Lower leg skin (tissue), 4 donors: ENCODE measurements around the gene ERICH6B. TPM values are rescaled to one million over a fixed set of nuclear protein-coding genes. Genes with fewer than 3 reads are reported as not detected.

Experiments
- DNase-seq, 2 donors: peaks; one replicate each; pipeline ENCODE4 v3.0.0-alpha.2; 2019; ENCODE audit warnings: low spot score in 2 of 2
- H3K4me3 ChIP-seq: fragments of 200-600 bp; sonication (generic); 2 replicates; pipeline ENCODE4 v1.5.1; 2017; ENCODE audit warnings: mild to moderate bottlenecking, low read depth; ENCODE audit not compliant: poor library complexity, severe bottlenecking
- CTCF ChIP-seq, 3 donors: fragments of 450-650 bp; IDR thresholded peaks; one replicate each; pipeline ENCODE4 v1.5.1; 2016; ENCODE audit warnings: antibody characterized with exemption in 3 of 3, mild to moderate bottlenecking in 3 of 3, moderate library complexity in 2 of 3
- POLR2A ChIP-seq, 2 donors: fragments of 450-650 bp; IDR thresholded peaks; one replicate each; pipeline ENCODE4 v1.6.1; 2016 to 2017; ENCODE audit warnings: antibody characterized with exemption in 2 of 2, mild to moderate bottlenecking in 1 of 2, moderate library complexity in 1 of 2
- WGBS, 2 donors: methylation state at CpG; one replicate each; pipeline ENCODE4 v1.1.5; 2018; 5-methylcytosine and 5-hydroxymethylcytosine counted together
- intact Hi-C: fragments of 100-400 bp; cut with DNase I; formaldehyde crosslinking; loops from one replicate; pipeline ENCODE4 v1.15.0; 2023; ENCODE audit warnings: low total_unique reads
- total RNA-seq, 4 donors: library from RNA; depleted of rRNA; stranded (reverse); fragments of >200 nt; gene quantifications; one replicate each; pipeline ENCODE4 v1.1.0, GENCODE V29; 2016

The ERICH6B gene
- total RNA-seq, 4 donors from 2014 or later = not detected

DNA sequence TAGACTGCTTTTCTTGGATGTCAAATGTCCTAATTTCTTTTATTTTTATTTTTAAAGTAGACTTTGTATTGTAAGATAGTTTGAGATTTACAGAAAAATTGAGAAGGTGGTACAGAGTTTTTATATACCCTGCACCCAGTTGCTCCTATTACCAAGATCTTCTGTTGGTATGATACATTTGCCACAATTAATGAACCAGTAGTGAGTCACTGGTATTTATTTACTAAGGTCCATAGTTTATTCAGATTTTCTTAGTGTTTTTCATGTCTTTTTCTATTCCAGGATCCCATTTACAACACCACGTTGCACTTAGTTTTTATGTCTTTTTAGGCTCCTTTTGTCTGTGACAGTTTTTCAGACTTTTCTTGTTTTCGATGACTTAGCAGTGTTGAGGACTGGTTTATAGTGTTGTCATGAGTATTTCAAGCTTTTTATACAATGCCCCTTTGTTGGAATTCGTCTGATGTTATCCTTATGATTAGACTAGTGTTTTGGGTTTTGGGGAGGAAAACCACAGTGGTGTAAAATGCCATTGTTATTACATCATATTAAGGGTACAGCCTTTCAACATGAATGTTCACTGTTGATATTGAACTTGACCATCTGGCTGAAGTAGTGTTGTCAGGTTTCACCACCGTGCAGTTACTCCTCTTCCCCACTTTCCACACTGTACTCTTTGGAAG, 114.9 kb downstream of the ERICH6B start:
- TF ChIP-seq POLR2A (IDR thresholded peaks at IDR 0.05) = no peak
- no peak for TF ChIP-seq CTCF (IDR thresholded peaks at IDR 0.05)
- intact Hi-C loops = no loop called here
- DNase-seq = no peak
- WGBS, 2 donors = 63 to 64% methylated on average over 4 of the region's 4 CpGs
- no peak overlapping the region for H3K4me3 ChIP-seq

GRCh38 chr13:45496942-45497341, 118.6 kb downstream of the ERICH6B start:
- intact Hi-C loops = no loop called here
- WGBS, 2 donors = 79 to 88% methylated on average over 7 of the region's 7 CpGs
- H3K4me3 ChIP-seq = no peak overlapping the region
- DNase-seq = no peak
- TF ChIP-seq POLR2A (IDR thresholded peaks at IDR 0.05) (no peak), CTCF (IDR thresholded peaks at IDR 0.05) (no peak)

DNA sequence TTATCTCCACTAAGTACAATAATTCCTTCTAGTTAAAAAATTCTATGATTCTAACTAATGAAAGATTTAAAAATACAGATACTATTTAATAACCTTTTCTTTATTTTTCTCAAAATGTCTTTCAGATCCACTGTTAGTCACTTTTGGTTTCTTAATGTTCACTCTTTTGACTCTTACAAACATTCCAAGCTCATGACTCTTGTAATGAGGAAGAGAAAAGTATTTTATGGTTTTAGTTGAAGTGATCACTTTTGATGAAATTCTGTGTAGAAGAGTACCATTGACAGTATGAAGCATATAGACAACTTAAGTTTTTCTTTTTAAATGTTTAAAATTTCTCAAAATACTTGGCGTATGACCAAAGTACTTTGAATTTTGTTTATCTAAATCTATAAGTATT, 123.0 kb downstream of the ERICH6B start:
- intact Hi-C loops = no loop called here
- 98 to 100% methylated on average over 1 of the region's 1 CpG for WGBS, 2 donors
- TF ChIP-seq POLR2A (IDR thresholded peaks at IDR 0.05) = no peak
- TF ChIP-seq CTCF (IDR thresholded peaks at IDR 0.05) = no peak
- H3K4me3 ChIP-seq = no peak overlapping the region
- DNase-seq = no peak

Other genes with a start within 250 kb of the ERICH6B start
- 10 to 100 TPM in 3 of 4 donors, 1 to 10 TPM in 1; 8.0 to 23.3 (median 20.4) TPM for gene SLC25A30, start 197.4 kb downstream of the ERICH6B start, total RNA-seq
- 10 to 100 TPM; 31.9 to 41.9 (median 33.4) TPM for gene COG3, start 150.8 kb downstream of the ERICH6B start, total RNA-seq
- gene CBY2, start 86.6 kb upstream of the ERICH6B start, total RNA-seq = under 1 TPM in 1 of 4 donors, not detected in 3; 0.45 TPM
- gene SIAH3, start 236.0 kb upstream of the ERICH6B start, total RNA-seq = under 1 TPM; 0.02 to 0.21 (median 0.05) TPM